SK-N-SH treated with all-trans-retinoic acid at 6 μM for 48 hours (cell line): ENCODE measurements around the gene RPL23.

Experiments
- ARNTL ChIP-seq: fragments of 450-650 bp; formaldehyde crosslinking; IDR thresholded peaks from 2 replicates; pipeline ENCODE4 v1.5.0; 2020; ENCODE audit warnings: low read depth, mild to moderate bottlenecking, moderate library complexity, borderline replicate concordance
- ISL1 ChIP-seq: fragments of 250-450 bp; sonication (Bioruptor Pico); IDR thresholded peaks from 2 replicates; pipeline ENCODE4 v2.1.2; 2022; ENCODE audit warnings: mild to moderate bottlenecking, moderate library complexity
- RARB ChIP-seq: fragments of 250-450 bp; sonication (Bioruptor Pico); IDR thresholded peaks from 2 replicates; pipeline ENCODE4 v1.8.0; 2021; ENCODE audit warnings: mild to moderate bottlenecking, moderate library complexity
- TOX ChIP-seq: fragments of 250-450 bp; sonication (Bioruptor Pico); IDR thresholded peaks from 2 replicates; pipeline ENCODE4 v1.8.0; 2021; ENCODE audit warnings: mild to moderate bottlenecking, moderate library complexity, borderline replicate concordance
- ZFP3 ChIP-seq: fragments of 250-450 bp; sonication (Bioruptor Pico); IDR thresholded peaks from 2 replicates; pipeline ENCODE4 v1.5.0; 2020; ENCODE audit warnings: mild to moderate bottlenecking, moderate library complexity
- ZFP30 ChIP-seq: fragments of 450-650 bp; formaldehyde crosslinking; IDR thresholded peaks from 2 replicates; pipeline ENCODE4 v1.5.0; 2022; ENCODE audit warnings: mild to moderate bottlenecking, moderate library complexity
- ZNF565 ChIP-seq: fragments of 450-650 bp; formaldehyde crosslinking; conservative IDR thresholded peaks from 2 replicates; pipeline ENCODE4 v1.5.0; 2020; ENCODE audit warnings: low read depth, mild to moderate bottlenecking, moderate library complexity
- ZNF70 ChIP-seq: fragments of 450-650 bp; formaldehyde crosslinking; IDR thresholded peaks from 2 replicates; pipeline ENCODE4 v1.5.0; 2020; ENCODE audit warnings: mild to moderate bottlenecking, moderate library complexity
- ZNF8 ChIP-seq: fragments of 450-650 bp; formaldehyde crosslinking; IDR thresholded peaks from 2 replicates; pipeline ENCODE4 v1.5.0; 2020; ENCODE audit warnings: mild to moderate bottlenecking, moderate library complexity
- TF ChIP-seq, protein P1 (sequence below): fragments of 250-450 bp; sonication (Bioruptor Pico); IDR thresholded peaks from 2 replicates; pipeline ENCODE4 v1.8.0; 2020; ENCODE audit warnings: mild to moderate bottlenecking, moderate library complexity, borderline replicate concordance
- TF ChIP-seq, protein P2 (sequence below): fragments of 250-450 bp; sonication (Bioruptor Pico); IDR thresholded peaks from 2 replicates; pipeline ENCODE4 v1.5.1; 2020; ENCODE audit warnings: low read depth, mild to moderate bottlenecking, moderate library complexity

DNA sequence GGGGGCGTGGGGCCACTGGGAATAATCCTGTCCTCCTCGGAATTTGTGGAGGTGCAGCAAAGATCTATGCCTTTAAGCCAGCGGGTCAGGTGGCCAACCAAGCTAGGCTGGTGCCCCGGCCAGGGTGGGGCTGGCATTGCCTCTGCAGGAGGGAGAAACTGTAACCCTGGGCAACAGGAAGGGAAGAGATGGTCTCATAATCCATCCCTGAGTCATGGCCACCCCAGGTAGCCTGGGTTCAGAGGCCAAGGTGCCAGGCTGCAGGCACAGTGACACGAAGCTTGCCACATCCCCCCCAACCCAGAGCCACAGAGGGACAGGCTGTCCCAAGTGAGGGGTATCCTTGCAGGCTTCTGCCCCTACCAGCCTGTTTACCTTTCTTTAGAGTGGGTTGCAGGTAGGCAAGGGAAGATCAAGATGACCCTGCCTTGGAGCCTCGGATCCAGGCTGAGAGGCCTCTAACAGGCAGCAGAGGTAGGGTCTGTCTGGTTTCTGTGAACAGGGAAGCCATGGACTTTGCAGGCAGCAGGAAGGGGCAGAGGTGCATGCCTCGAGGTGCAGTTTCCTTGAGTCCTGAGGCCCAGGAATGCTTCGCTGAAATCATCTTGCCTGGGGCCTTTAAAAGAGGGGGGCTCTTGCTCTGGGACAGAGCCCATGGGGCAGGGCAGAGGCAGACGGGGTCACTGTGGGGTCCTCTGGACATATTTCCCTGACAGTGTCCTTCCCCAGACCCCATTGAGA lies 20.3 kb upstream of the RPL23 start:
- TF ChIP-seq, protein P1, sequence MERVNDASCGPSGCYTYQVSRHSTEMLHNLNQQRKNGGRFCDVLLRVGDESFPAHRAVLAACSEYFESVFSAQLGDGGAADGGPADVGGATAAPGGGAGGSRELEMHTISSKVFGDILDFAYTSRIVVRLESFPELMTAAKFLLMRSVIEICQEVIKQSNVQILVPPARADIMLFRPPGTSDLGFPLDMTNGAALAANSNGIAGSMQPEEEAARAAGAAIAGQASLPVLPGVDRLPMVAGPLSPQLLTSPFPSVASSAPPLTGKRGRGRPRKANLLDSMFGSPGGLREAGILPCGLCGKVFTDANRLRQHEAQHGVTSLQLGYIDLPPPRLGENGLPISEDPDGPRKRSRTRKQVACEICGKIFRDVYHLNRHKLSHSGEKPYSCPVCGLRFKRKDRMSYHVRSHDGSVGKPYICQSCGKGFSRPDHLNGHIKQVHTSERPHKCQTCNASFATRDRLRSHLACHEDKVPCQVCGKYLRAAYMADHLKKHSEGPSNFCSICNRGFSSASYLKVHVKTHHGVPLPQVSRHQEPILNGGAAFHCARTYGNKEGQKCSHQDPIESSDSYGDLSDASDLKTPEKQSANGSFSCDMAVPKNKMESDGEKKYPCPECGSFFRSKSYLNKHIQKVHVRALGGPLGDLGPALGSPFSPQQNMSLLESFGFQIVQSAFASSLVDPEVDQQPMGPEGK (CRISPR knock-in tag), result no peak
- no peak for TF ChIP-seq ZFP3
- TF ChIP-seq ZNF8 (CRISPR knock-in tag), result no peak
- no peak for TF ChIP-seq TOX (CRISPR knock-in tag)
- no peak for TF ChIP-seq ZFP30 (CRISPR knock-in tag)
- no peak for TF ChIP-seq RARB (CRISPR knock-in tag)
- no peak for TF ChIP-seq ISL1
- TF ChIP-seq ARNTL, result no peak
- no peak for TF ChIP-seq ZNF70 (CRISPR knock-in tag)
- TF ChIP-seq, protein P2, sequence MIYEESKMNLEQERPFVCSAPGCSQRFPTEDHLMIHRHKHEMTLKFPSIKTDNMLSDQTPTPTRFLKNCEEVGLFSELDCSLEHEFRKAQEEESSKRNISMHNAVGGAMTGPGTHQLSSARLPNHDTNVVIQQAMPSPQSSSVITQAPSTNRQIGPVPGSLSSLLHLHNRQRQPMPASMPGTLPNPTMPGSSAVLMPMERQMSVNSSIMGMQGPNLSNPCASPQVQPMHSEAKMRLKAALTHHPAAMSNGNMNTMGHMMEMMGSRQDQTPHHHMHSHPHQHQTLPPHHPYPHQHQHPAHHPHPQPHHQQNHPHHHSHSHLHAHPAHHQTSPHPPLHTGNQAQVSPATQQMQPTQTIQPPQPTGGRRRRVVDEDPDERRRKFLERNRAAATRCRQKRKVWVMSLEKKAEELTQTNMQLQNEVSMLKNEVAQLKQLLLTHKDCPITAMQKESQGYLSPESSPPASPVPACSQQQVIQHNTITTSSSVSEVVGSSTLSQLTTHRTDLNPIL (CRISPR knock-in tag), result no peak
- TF ChIP-seq ZNF565 (CRISPR knock-in tag), result no peak
